Uterus (tissue), 4 donors: ENCODE results near the gene PLA2G1B. TPM values are rescaled to one million over a fixed set of nuclear protein-coding genes. Genes with fewer than 3 reads are reported as not detected.

ENCODE experiments used
- DNase-seq, 2 donors: peaks; one replicate each; pipeline ENCODE4 v3.0.0-alpha.2; 2019 to 2020
- H3K27ac ChIP-seq, 2 donors: fragments of 200-600 bp; sonication (generic); 1 replicate in 1 of 2; 2 replicates in 1 of 2; pipeline ENCODE4 v1.5.1; 2016 to 2018
- H3K27me3 ChIP-seq, 2 donors: fragments of 200-600 bp; sonication (generic); one replicate each; pipeline ENCODE4 v1.5.1; 2018 to 2019; ENCODE audit warnings: control low read depth in 1 of 2
- H3K36me3 ChIP-seq, 2 donors: fragments of 200-600 bp; sonication (generic); one replicate each; pipeline ENCODE4 v1.5.1; 2019; ENCODE audit warnings: control low read depth in 1 of 2
- H3K4me1 ChIP-seq, 2 donors: fragments of 200-600 bp; sonication (generic); one replicate each; pipeline ENCODE4 v1.5.1; 2018 to 2019; ENCODE audit warnings: control low read depth in 1 of 2
- H3K4me3 ChIP-seq, 2 donors: fragments of 200-600 bp; sonication (generic); 1 replicate in 1 of 2; 2 replicates in 1 of 2; pipeline ENCODE4 v1.5.1; 2018 to 2019; ENCODE audit warnings: mild to moderate bottlenecking in 1 of 2
- H3K9me3 ChIP-seq, 2 donors: fragments of 200-600 bp; sonication (generic); one replicate each; pipeline ENCODE4 v1.5.1; 2019; ENCODE audit warnings: control low read depth in 1 of 2
- POLR2A ChIP-seq, 2 donors: fragments of 450-650 bp; IDR thresholded peaks; one replicate each; pipeline ENCODE4 v1.6.1; 2016; ENCODE audit warnings: antibody characterized with exemption in 2 of 2, mild to moderate bottlenecking in 1 of 2, moderate library complexity in 1 of 2
- intact Hi-C: fragments of 100-400 bp; cut with DNase I; formaldehyde crosslinking; loops from one replicate; pipeline ENCODE4 v1.15.1; 2023; ENCODE audit warnings: low total_unique reads
- total RNA-seq, 4 donors: library from RNA; depleted of rRNA in 3 of 4; stranded (reverse); fragments of >200 nt in 3 of 4; gene quantifications; one replicate each; pipeline versions ENCODE4 v1.1.0 to v1.2.4, GENCODE V29; 2014 to 2023
- TF ChIP-seq, protein P1 (sequence below), 4 experiments: fragments of 200-600 bp in 2 of 4; fragments of 450-650 bp in 2 of 4; sonication (generic) in 2 of 4; IDR thresholded peaks; one replicate each; pipeline ENCODE4 v1.5.1; 2016 to 2019; ENCODE audit warnings: antibody characterized with exemption in 4 of 4, mild to moderate bottlenecking in 2 of 4, moderate library complexity in 1 of 4
- donor health status: DM: yes; HTN: yes; CAD: no.

The PLA2G1B gene
- total RNA-seq, 4 donors from 2014 or later: not detected

DNA sequence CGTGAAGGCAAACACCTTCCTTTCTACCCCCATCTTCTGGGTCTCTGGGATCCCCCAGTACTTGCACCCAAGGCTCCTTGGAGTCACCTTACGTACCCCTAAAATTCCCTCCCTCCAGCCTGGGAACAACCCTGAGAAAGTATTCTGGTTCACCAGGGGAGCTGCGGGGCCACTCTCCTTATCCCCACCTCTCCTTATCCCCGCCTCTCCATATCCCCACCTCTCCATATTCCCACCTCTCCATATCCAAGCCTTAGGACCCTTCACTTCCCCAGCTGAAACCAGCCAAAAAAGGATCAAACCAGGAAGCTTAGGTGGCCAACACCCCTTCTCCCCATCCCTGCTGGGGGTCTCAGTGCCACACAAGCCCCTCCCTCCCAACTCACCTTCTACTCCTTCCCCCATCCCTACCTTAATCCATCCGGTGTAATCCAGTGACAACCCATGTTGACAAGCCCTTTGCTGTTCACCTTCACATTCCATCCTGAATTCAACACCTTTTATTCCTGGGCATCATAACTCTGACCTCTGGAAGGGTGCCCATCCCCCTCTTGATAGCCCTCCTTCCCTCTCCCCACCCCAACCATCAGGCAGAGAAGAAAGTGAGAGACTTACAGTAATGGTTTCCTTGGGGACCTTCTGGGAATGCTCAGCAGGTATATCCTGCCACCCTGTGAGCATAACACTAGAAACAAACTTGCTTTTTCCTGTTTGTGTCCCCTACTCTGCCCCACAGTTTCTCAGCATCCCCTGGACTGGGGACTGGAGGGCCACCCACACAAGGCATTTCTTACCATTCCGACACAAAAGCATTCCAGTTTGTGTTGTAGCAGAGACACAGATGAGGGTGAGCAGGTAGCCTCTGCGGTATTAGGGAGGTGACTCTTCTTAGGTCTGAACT lies 43.0 kb upstream of the PLA2G1B start:
- intact Hi-C loops: no loop called here
- no peak for DNase-seq
- no peaks in the 10 kb centered on the region for H3K9me3 ChIP-seq
- H3K36me3 ChIP-seq: no peaks in the 10 kb centered on the region
- H3K4me1 ChIP-seq: peaks cover 0 to 13% of the 10 kb centered on the region in 2 donors
- no peak overlapping the region for H3K27ac ChIP-seq
- H3K27me3 ChIP-seq: peaks cover 0 to 3% of the 10 kb centered on the region in 2 donors
- no peak overlapping the region for H3K4me3 ChIP-seq
- no peak for TF ChIP-seq POLR2A (IDR thresholded peaks at IDR 0.05)
- TF ChIP-seq, protein P1, sequence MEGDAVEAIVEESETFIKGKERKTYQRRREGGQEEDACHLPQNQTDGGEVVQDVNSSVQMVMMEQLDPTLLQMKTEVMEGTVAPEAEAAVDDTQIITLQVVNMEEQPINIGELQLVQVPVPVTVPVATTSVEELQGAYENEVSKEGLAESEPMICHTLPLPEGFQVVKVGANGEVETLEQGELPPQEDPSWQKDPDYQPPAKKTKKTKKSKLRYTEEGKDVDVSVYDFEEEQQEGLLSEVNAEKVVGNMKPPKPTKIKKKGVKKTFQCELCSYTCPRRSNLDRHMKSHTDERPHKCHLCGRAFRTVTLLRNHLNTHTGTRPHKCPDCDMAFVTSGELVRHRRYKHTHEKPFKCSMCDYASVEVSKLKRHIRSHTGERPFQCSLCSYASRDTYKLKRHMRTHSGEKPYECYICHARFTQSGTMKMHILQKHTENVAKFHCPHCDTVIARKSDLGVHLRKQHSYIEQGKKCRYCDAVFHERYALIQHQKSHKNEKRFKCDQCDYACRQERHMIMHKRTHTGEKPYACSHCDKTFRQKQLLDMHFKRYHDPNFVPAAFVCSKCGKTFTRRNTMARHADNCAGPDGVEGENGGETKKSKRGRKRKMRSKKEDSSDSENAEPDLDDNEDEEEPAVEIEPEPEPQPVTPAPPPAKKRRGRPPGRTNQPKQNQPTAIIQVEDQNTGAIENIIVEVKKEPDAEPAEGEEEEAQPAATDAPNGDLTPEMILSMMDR (IDR thresholded peaks at IDR 0.05): no peak

DNA sequence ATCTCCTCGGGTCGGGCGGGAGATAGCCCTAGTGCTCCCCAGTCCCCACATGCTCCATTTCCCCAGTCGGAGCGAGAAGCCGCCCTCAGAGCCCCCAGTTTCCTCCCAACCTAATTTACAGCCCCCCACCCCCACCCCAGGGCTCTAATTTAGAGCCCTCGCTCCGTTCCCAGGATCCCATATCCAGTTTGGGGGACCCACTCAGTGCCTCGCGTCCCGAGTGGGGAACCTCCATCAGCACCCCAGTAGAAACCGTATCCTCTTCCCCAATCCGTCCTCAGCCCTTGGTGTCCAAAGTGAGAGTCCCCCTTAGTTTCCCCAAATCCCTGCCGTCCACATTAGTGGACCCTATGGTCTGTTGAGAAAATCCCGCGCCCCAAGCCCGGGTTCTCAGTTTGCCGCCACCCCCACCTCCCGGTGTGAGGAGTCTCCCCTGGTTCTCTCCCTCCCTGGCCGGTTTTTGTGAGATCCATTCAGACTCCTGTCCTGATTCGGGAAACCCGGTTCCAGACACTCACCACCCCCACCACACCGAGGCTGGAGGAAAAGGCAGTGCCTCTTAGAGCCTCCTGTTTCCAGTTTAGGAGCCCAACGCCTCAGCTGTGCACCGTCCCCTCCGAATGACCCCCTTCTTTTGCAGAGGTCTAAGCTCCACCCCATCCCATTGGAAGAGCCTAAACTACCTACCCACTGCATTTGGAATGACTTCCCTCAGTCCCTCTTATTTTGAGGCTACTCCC lies 42.2 kb upstream of the PLA2G1B start:
- peaks cover 0 to 13% of the 10 kb centered on the region in 2 donors for H3K4me1 ChIP-seq
- no peaks in the 10 kb centered on the region for H3K9me3 ChIP-seq
- H3K27ac ChIP-seq: no peak overlapping the region
- H3K27me3 ChIP-seq: peaks cover 0 to 3% of the 10 kb centered on the region in 2 donors
- intact Hi-C loops: no loop called here
- no peaks in the 10 kb centered on the region for H3K36me3 ChIP-seq
- no peak for DNase-seq
- TF ChIP-seq, protein P1 (IDR thresholded peaks at IDR 0.05): no peak
- no peak for TF ChIP-seq POLR2A (IDR thresholded peaks at IDR 0.05)
- peak overlapping the region; percentile 26 to 57 for H3K4me3 ChIP-seq

DNA sequence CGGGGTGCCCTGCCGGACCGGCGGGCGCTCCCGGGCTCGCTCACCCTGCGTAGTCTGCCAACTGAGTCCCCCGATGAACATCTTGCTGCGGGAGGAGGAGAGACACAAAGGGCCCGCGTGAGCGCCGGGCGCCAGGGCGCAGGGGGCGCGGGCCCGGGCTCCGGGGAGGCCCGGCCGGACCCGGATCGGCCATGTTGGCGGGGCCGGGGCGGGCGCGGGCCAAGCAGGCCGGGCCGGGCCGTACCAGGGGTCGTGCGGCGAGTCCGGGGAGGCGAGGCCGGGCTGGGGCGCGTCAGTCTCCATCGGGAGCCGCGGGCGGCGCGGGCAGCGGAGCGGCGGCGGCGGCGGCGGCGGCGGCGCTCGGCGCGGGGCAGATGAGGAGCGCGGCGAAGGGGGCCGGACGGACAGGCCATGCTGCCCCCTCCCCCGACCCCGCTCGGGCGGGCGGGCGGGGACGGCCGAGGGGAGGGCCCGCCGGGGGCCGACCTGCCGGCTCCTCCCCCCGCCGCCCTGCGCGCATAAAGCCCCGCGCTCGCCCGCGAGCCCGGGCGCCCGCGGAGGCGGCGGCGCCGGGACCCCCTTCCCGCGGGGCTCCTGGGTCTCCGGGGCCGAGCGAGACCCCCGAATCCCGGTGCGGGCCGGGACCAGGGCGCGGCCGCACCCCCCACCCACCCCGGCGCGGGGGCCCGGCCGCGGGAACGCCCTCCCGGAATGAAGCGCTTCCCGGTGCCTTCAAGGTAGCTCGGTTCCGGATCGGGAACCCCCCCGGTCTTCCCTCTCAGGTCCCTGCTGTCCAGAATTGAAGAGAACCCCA lies 41.4 kb upstream of the PLA2G1B start, which contains the start of gene MSI1:
Gene MSI1 (minus strand): TSS at position 376 of the 814 bp plus-strand sequence. CDS start 73 bp downstream, at position 303.
- Histone ChIP-seq H3K27me3 (peaks cover 0 to 3% of the 10 kb centered on the region in 2 donors), H3K4me1 (peaks cover 0 to 13% of the 10 kb centered on the region in 2 donors), H3K4me3 (peak within 1 kb of the TSS; percentile 26 to 57), H3K27ac (peak within 1 kb of the TSS in 1 of 2 donors; percentile 66), H3K36me3 (no peaks in the 10 kb centered on the region), H3K9me3 (no peaks in the 10 kb centered on the region)
- no peak for TF ChIP-seq POLR2A (IDR thresholded peaks at IDR 0.05)
- no peak for DNase-seq
- intact Hi-C loops: no loop called here

DNA sequence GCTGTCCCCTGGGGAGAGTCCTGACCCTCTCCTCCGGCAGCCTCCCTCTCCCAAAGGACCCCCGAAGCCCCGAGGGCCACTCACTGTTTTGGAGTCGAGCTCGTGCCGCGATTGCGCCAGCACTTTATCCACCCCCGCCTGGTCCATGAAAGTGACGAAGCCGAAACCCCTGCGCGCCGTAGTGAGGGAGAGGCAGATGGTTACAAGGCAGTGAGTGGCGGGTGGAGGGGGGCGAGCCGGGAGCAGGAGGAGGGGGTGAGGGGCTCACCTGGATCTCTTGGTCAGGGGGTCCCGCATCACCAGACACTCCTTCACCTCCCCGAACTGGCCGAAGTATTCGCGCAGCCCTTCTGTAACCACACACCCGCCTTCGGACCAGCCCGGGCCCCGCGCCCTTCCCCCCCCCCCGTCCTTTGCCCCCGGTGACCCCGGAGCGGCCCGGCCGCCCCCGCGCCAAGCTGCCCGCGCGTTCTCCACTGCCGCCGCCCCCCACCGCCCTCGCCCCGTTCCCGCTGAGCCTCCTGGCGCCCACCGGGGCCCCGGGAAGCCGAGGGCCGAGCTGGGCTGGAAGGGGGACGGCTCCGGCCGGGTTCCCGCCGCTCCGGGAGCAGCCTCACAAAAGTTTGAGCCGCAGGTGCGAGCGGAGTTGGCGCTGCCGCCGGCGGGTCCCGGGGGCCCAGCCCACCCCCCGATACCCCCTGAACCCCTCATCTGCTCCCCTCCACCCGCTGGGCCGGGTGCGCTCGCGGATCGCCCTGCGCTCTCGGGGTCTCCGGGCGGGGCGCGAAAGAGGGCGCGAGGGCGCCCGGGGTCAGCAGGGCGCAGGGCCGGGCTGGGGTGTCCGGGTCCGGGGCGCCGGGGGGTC lies 40.6 kb upstream of the PLA2G1B start:
- Histone ChIP-seq H3K36me3 (no peaks in the 10 kb centered on the region), H3K9me3 (no peaks in the 10 kb centered on the region), H3K4me1 (peaks cover 0 to 13% of the 10 kb centered on the region in 2 donors), H3K4me3 (peak overlapping the region; percentile 26 to 57), H3K27ac (peak overlapping the region; percentile 37 to 66), H3K27me3 (peaks cover 0 to 3% of the 10 kb centered on the region in 2 donors)
- TF ChIP-seq, protein P1 (IDR thresholded peaks at IDR 0.05): no peak
- no peak for TF ChIP-seq POLR2A (IDR thresholded peaks at IDR 0.05)
- DNase-seq: peak; percentile 41 to 47
- intact Hi-C loops: no loop called here
